Rectal smooth muscle tissue (tissue), 1 donor: ENCODE measurements around the gene FRMD4B.

Source experiments
- H3K27ac ChIP-seq: one replicate; pipeline ENCODE4 v1.7.0; 2013; ENCODE audit warnings: low read depth, low read length, inconsistent platforms
- H3K27me3 ChIP-seq: one replicate; pipeline ENCODE4 v1.7.0; 2013; ENCODE audit warnings: low read length; ENCODE audit not compliant: control insufficient read depth, insufficient read depth
- H3K36me3 ChIP-seq: one replicate; pipeline ENCODE4 v1.7.0; 2013; ENCODE audit warnings: low read length; ENCODE audit not compliant: control insufficient read depth, insufficient read depth
- H3K4me1 ChIP-seq: one replicate; pipeline ENCODE4 v1.7.0; 2013; ENCODE audit warnings: low read length; ENCODE audit not compliant: control insufficient read depth, insufficient read depth
- H3K4me3 ChIP-seq: one replicate; pipeline ENCODE4 v1.7.0; 2013; ENCODE audit warnings: low read length
- H3K9ac ChIP-seq: one replicate; pipeline ENCODE4 v1.7.0; 2013; ENCODE audit warnings: low read length

FRMD4B gene

DNA sequence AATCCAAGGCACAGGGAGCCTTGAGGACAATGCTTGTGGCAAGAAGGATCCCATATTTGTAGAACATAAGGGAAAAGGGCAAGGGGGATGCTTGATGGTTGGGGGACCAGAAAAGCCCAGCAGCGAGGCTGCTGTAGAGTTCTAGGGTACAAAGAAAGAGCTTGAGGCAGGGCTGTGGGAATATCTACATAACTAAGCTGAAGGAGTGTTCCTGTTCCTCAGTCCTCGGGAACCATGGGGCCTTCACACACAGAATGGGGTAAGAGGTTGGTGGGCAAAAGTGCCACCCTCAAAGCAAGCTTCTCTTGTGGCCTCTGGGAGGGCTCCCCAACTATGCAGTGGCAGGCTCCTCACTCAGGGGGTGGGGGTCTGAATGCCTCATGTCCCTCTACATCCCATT lies 6.5 kb upstream of the FRMD4B start:
- Histone ChIP-seq H3K4me3 (no peak overlapping the region), H3K27me3 (no peaks in the 10 kb centered on the region), H3K36me3 (no peaks in the 10 kb centered on the region), H3K9ac (no peak overlapping the region), H3K4me1 (no peaks in the 10 kb centered on the region), H3K27ac (no peak overlapping the region)

DNA sequence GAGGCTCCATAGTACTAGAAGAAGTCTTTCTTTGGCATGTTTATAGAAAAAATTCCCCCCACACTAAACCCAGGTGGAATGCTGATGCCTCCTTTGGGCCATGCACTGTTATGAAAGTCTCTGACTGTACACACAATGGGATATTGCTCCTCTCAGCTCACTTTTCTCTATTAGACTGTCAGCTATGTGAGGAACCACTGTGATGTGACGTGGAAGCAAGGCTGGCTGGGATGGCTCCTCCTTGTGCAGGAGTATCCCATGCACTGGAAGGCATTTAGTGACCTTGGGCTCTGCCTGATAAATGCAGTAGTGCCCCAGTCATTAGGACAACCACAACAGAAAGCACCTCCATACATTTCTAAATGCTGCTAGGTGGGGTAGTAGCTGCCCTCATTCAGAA lies 5.7 kb upstream of the FRMD4B start:
- H3K27ac ChIP-seq = no peak overlapping the region
- no peak overlapping the region for H3K9ac ChIP-seq
- no peak overlapping the region for H3K4me3 ChIP-seq
- H3K36me3 ChIP-seq = no peaks in the 10 kb centered on the region
- H3K27me3 ChIP-seq = peaks cover 3% of the 10 kb centered on the region
- H3K4me1 ChIP-seq = no peaks in the 10 kb centered on the region

DNA sequence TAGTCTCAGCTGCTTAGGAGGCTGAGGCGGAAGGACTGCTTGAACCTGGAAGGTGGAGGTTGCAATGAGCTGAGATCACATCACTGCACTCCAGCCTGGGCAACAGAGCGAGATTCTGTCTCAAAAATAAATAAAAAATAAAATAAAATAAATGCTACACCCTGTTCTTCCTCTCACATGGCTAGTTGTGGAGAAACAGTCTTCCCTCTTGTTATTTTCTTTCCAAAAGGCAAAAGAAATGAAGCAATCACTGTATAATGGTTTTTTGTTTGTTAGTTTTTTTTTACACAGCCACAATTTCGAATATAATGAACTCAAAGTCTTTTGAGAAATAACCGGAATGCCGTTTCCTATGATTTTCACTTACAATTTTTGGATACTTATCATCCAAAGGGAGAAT lies 4.9 kb upstream of the FRMD4B start:
- Histone ChIP-seq H3K4me3 (no peak overlapping the region), H3K4me1 (no peaks in the 10 kb centered on the region), H3K27ac (no peak overlapping the region), H3K9ac (no peak overlapping the region), H3K36me3 (no peaks in the 10 kb centered on the region), H3K27me3 (peaks cover 3% of the 10 kb centered on the region)

DNA sequence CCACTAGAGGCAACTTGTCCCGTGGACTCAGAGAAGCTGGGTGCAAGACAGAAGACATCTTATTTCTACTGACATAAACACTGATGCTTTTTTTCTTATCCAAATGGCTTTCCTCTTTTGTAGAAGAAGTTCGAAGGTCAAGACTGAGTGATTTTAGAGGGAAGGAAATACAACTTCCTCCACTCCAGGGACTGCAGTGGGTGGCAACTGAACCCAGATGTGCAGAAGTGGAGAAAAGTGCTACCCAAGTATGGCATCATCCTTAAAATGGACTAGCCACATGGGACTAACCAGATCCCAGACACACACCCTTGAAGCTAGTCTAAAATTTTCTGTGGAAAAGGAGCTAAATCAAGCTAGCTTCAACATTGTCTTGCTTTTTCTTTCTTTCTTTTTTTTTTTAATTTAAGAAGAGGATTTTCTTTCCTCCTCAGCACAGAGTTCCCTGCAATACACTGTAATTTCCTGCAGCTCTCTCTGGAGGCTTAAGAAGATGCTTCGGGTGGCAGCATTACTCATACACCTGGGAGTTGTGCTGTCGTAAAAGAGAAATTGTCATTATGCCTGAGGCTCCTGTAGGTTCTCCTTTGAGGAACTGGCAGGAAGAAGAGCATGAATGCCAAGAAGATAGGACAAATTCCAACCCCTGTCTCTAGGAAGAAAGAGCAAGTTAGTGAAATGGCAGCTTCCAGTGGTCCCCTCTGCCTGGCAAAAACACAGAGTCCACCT lies 3.8 kb upstream of the FRMD4B start:
- H3K4me1 ChIP-seq = no peaks in the 10 kb centered on the region
- no peak overlapping the region for H3K4me3 ChIP-seq
- H3K27ac ChIP-seq = no peak overlapping the region
- peaks cover 3% of the 10 kb centered on the region for H3K27me3 ChIP-seq
- no peaks in the 10 kb centered on the region for H3K36me3 ChIP-seq
- no peak overlapping the region for H3K9ac ChIP-seq

GRCh38 chr3:69388241-69388640 lies 2.4 kb upstream of the FRMD4B start:
- Histone ChIP-seq H3K4me3 (no peak overlapping the region), H3K4me1 (no peaks in the 10 kb centered on the region), H3K27ac (no peak overlapping the region), H3K9ac (no peak overlapping the region), H3K27me3 (peaks cover 3% of the 10 kb centered on the region), H3K36me3 (no peaks in the 10 kb centered on the region)

- Histone ChIP-seq H3K4me3 (peak overlapping the region; percentile 59), H3K27ac (no peak overlapping the region), H3K27me3 (peaks cover 3% of the 10 kb centered on the region), H3K36me3 (no peaks in the 10 kb centered on the region), H3K4me1 (no peaks in the 10 kb centered on the region), H3K9ac (no peak overlapping the region)
Measured at GRCh38 chr3:69386556-69387385, 883 bp upstream of the FRMD4B start.

DNA sequence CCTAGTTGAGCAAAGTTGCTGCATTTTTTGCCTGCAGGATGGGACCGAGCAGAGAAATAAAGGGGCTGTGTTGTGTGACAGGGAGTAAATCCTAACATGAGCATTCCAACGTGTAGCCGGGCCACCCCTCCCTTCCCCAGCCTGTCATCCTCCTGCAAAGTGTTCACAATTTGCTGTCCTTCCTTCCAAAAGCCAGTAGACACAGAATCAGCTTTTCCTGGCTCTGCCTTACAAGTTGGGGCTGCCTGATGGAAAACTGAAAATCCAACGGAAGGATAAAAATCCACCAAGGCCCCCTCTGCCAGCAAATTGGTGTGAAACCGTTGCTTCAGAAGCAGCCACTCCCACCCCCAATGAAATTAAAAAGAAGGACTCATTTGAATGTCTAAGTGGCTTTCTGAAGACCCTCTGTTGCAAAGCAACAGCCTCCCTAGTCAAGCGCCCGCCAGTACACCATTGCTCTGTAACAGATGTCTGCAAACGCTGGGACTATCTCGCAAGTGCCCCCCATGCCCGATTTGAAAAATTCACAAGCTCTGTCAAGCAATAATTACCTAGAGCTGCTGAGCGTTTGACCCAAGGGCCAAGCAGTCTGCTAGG lies 665 bp downstream of the FRMD4B start:
- no peaks in the 10 kb centered on the region for H3K36me3 ChIP-seq

GRCh38 chr3:69384326-69384725 lies 1.6 kb downstream of the FRMD4B start:
- Histone ChIP-seq H3K36me3 (no peaks in the 10 kb centered on the region), H3K27me3 (peaks cover 3% of the 10 kb centered on the region), H3K4me1 (no peaks in the 10 kb centered on the region), H3K4me3 (peak overlapping the region; percentile 34), H3K9ac (no peak overlapping the region), H3K27ac (no peak overlapping the region)

More for the DNA sequence above, 665 bp downstream of the FRMD4B start:
- peaks cover 3% of the 10 kb centered on the region for H3K27me3 ChIP-seq
- H3K27ac ChIP-seq = no peak overlapping the region
- no peaks in the 10 kb centered on the region for H3K4me1 ChIP-seq
- peak overlapping the region; percentile 59 for H3K4me3 ChIP-seq
- no peak overlapping the region for H3K9ac ChIP-seq

DNA sequence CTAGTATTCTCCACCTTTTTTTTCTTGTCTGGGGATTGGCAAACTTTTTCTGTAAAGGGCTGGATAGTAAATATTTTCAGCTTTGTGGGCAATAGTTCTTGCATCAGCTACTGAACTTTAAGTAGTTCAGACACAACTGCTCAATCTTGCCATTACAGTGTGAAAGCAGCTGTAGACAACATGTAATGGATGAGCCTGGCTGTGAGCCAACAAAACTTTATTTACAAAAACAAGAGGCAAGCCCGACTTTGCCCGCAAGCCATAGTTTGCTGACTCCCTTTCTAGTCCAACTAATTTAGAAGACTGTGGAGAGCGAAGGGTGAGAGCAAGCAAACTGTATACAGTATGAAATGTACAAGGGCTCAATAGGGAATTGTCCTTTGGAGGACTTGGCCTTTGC lies 6.2 kb downstream of the FRMD4B start:
- Histone ChIP-seq H3K27me3 (no peaks in the 10 kb centered on the region), H3K4me3 (no peak overlapping the region), H3K36me3 (no peaks in the 10 kb centered on the region), H3K4me1 (no peaks in the 10 kb centered on the region), H3K27ac (no peak overlapping the region), H3K9ac (no peak overlapping the region)

DNA sequence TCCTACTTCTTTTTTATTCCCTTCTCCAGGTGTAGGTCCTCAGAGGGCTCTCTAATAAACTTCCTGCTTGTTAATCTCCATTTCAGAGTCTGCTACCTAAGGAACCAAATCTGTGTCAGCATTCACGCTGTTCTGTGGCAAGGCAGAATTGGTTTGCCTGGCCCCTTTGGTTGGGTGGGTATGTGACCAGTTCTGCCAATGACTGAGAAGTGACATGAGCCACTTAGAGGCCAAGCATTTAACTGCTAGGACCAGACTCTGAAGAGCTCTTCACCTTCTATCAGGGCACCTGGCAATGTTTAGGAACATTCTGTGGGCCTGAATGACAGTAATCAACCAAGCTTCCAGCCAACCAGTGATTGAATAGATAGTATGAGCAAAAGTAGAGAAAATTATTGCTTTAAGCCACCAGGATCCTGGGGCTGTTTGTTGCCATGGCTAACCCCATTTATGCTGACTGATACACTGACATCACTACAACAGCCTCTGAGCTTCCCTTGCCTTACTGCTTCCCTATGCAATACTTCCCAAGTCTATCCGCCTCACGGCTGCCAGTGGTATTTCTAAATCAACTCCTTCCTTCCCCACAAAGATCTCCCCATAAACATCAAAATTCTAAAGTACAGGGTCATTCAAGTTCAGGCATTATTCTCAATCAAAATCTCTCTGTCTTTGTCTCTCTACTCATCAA lies 7.6 kb downstream of the FRMD4B start:
- Histone ChIP-seq H3K4me3 (no peak overlapping the region), H3K9ac (no peak overlapping the region), H3K27ac (no peak overlapping the region), H3K4me1 (no peaks in the 10 kb centered on the region), H3K36me3 (no peaks in the 10 kb centered on the region), H3K27me3 (no peaks in the 10 kb centered on the region)

- H3K27ac ChIP-seq = no peak overlapping the region
- no peaks in the 10 kb centered on the region for H3K36me3 ChIP-seq
- H3K27me3 ChIP-seq = no peaks in the 10 kb centered on the region
- no peak overlapping the region for H3K4me3 ChIP-seq
- no peaks in the 10 kb centered on the region for H3K4me1 ChIP-seq
- no peak overlapping the region for H3K9ac ChIP-seq
Measured at GRCh38 chr3:69377262-69377661, 8.6 kb downstream of the FRMD4B start.

GRCh38 chr3:69376731-69377130 lies 9.2 kb downstream of the FRMD4B start:
- Histone ChIP-seq H3K36me3 (no peaks in the 10 kb centered on the region), H3K4me3 (no peak overlapping the region), H3K4me1 (no peaks in the 10 kb centered on the region), H3K9ac (no peak overlapping the region), H3K27me3 (no peaks in the 10 kb centered on the region), H3K27ac (no peak overlapping the region)
